Measurements from ENCODE around the gene TGFB3. TPM values are rescaled to one million over a fixed set of nuclear protein-coding genes. Genes with fewer than 3 reads are reported as not detected.

Gene TGFB3
- total RNA-seq, 6 experiments from 2014 or later = 4.3 to 60.1 (median 6.5) TPM

DNA sequence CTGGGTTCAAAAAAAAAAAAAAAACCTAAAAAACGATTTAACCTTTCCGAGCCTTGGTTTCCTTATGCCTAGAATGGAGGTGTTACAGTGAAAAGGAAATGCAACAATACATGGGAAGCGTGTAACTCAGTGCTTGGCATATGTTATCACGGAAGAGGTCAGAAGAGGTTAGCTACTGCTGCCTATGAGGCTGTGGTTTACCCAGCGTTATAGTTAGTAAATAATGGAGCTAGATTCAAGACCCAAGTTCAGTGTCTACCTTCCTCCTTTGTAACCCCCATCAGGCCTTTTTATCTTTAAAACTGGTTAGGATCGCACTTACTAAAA lies 4.6 kb upstream of the TGFB3 start:
- Histone ChIP-seq H3K4me1 (peaks cover 0 to 37% (median 17%) of the 10 kb centered on the region in 4 donors), H3K9me3 (no peaks in the 10 kb centered on the region), H3K36me3 (peaks cover 0 to 1% (median 0%) of the 10 kb centered on the region in 4 donors), H3K27me3 (no peaks in the 10 kb centered on the region), H3K4me3 (peak overlapping the region; percentile 83 to 93 (median 88)), H3K27ac (peak overlapping the region; percentile 78 to 95 (median 80))
- ATAC-seq (no peak), DNase-seq (no peak)
- TF ChIP-seq, protein P1, sequence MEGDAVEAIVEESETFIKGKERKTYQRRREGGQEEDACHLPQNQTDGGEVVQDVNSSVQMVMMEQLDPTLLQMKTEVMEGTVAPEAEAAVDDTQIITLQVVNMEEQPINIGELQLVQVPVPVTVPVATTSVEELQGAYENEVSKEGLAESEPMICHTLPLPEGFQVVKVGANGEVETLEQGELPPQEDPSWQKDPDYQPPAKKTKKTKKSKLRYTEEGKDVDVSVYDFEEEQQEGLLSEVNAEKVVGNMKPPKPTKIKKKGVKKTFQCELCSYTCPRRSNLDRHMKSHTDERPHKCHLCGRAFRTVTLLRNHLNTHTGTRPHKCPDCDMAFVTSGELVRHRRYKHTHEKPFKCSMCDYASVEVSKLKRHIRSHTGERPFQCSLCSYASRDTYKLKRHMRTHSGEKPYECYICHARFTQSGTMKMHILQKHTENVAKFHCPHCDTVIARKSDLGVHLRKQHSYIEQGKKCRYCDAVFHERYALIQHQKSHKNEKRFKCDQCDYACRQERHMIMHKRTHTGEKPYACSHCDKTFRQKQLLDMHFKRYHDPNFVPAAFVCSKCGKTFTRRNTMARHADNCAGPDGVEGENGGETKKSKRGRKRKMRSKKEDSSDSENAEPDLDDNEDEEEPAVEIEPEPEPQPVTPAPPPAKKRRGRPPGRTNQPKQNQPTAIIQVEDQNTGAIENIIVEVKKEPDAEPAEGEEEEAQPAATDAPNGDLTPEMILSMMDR (IDR thresholded peaks at IDR 0.05) = no peak
- no peak for TF ChIP-seq POLR2A (IDR thresholded peaks at IDR 0.05)
- WGBS (ENCODE audit: insufficient coverage, low coverage, low lambda C conversion rate, missing lambda C conversion rate) = 16% methylated on average over 6 of the region's 6 CpGs
- intact Hi-C loops (cut with DNase I) = loop anchor here in 1 of 2 donors (10.0 kb wide), 1 partner anchor 82 kb away; no protein-coding TSS in a partner anchor

DNA sequence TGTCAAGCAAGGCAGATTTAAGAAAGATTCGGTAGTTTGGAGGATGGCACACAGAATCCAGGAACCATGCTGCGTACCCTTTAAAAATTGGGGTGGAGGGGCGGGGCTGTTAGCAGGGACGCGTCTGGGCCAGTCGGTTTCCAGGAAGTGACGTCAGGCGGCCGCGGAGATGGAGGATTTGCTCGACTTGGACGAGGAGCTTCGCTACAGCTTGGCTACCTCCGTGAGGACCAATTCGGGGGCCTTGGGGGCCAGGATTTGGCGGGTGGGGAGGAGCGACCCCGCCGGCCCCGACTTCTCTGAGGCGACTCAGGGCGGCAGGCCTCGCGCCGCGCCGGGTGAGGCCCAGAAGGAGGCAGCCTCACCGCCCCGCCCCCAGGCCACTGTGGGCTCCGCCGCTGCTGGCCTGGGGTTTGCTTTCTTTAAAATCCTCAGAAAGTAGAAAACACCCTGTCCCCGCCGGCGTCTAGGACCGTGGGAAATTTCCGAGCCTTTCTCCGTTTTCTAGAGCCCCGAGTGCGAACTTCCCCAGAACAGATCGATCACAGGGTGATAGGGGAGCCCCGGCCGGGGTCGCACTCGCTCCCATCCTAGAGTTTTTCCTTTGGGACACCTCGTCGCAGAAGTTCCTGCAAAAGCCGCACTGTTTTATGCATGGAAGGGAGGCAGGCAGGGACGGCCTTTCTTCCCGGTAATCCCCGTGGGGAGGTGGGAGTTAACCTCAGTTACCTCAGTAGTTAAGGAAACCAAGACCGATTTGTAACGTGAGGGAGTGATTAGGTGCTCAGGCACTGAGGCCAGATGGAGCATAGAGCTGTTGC lies 4.0 kb upstream of the TGFB3 start, which contains the start of gene IFT43:
Gene IFT43, plus strand, starts transcription at position 146 of the 821 bp plus-strand sequence. Its CDS starts 24 bp downstream, at position 170.
- peak; percentile 93 to 95 (median 94) for DNase-seq
- ATAC-seq = peak; percentile 38 to 60 (median 59)
- Histone ChIP-seq H3K4me1 (peaks cover 0 to 38% (median 19%) of the 10 kb centered on the region in 4 donors), H3K27ac (peak within 1 kb of the TSS; percentile 78 to 95 (median 80)), H3K36me3 (no peaks in the 10 kb centered on the region), H3K4me3 (peak within 1 kb of the TSS; percentile 83 to 93 (median 88)), H3K9me3 (no peaks in the 10 kb centered on the region), H3K27me3 (no peaks in the 10 kb centered on the region)
- WGBS (ENCODE audit: insufficient coverage, low coverage, low lambda C conversion rate, missing lambda C conversion rate) = 0% methylated on average over 16 of the region's 52 CpGs
- intact Hi-C loops (cut with DNase I) = loop anchor here in 1 of 2 donors (10.0 kb wide), 1 partner anchor 81 kb away; no protein-coding TSS in a partner anchor
- peak; percentile 93 for TF ChIP-seq POLR2A (IDR thresholded peaks at IDR 0.05)
- TF ChIP-seq, protein P1 (IDR thresholded peaks at IDR 0.05) = no peak

DNA sequence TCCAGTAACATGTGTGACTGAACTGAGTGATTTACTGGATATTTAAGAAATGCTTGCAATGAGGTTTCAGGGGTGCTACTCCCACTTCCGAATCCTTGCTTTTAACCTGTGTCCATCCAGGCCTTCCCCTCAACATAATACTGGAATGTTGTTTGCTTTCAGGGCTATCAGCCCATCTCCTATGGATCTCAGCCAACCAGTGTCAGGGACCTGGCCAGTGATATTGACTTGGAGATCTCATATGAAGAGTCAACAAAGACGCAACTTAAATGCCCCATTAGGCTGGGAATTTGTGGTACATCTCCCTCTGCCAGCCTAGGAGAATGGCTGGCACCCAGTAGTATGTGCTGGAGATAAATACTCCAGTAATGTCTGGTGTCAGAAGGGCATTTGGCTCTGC lies 2.9 kb upstream of the TGFB3 start:
- H3K27me3 ChIP-seq = no peaks in the 10 kb centered on the region
- intact Hi-C loops (cut with DNase I) = loop anchor here (5.0 to 10.0 kb wide), 2 partner anchors 80 to 272 kb away; no protein-coding TSS in a partner anchor
- H3K4me3 ChIP-seq = no peak overlapping the region
- no peaks in the 10 kb centered on the region for H3K9me3 ChIP-seq
- WGBS (ENCODE audit: insufficient coverage, low coverage, low lambda C conversion rate, missing lambda C conversion rate) = 36% methylated on average over 2 of the region's 2 CpGs
- DNase-seq = peak in 2 of 3 donors; percentile 54 to 67
- ATAC-seq = peak; percentile 28 to 41 (median 35)
- H3K36me3 ChIP-seq = no peaks in the 10 kb centered on the region
- TF ChIP-seq POLR2A (IDR thresholded peaks at IDR 0.05) = peak; percentile 33
- TF ChIP-seq, protein P1 (IDR thresholded peaks at IDR 0.05) = no peak
- H3K4me1 ChIP-seq = peaks cover 0 to 36% (median 18%) of the 10 kb centered on the region in 4 donors
- H3K27ac ChIP-seq = peak overlapping the region; percentile 78 to 95 (median 80)

DNA sequence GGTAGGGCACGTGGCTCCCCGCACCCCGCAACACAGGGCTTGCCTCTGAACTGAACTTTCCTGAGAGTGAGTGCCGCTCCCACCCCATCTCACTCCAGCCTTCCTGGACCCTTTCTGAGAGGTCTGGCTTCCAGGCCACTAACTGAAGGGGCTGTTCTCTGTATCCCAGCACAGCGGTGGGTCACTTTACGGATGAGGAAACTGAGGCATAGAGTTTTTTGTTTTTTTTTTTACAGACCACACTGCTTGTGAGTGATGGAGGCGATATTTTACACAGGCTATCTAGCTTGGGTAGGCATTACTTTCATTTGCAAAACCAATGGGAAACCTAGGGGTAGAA lies 1.2 kb upstream of the TGFB3 start:
- DNase-seq (no peak), ATAC-seq (no peak)
- H3K27ac ChIP-seq = peak overlapping the region in 2 of 3 donors; percentile 82 to 94
- no peaks in the 10 kb centered on the region for H3K9me3 ChIP-seq
- intact Hi-C loops (cut with DNase I) = loop anchor here (5.0 to 10.0 kb wide), 2 partner anchors 78 to 271 kb away; no protein-coding TSS in a partner anchor
- H3K4me3 ChIP-seq = peak overlapping the region; percentile 56 to 67 (median 66)
- H3K4me1 ChIP-seq = peaks cover 0 to 27% (median 12%) of the 10 kb centered on the region in 4 donors
- H3K27me3 ChIP-seq = no peaks in the 10 kb centered on the region
- no peak for TF ChIP-seq POLR2A (IDR thresholded peaks at IDR 0.05)
- TF ChIP-seq, protein P1 (IDR thresholded peaks at IDR 0.05) = no peak
- no peaks in the 10 kb centered on the region for H3K36me3 ChIP-seq
- WGBS (ENCODE audit: insufficient coverage, low coverage, low lambda C conversion rate, missing lambda C conversion rate) = 52% methylated on average over 7 of the region's 7 CpGs
